Liver (tissue), 9 donors: ENCODE results near the gene NCS1. TPM values are rescaled to one million over a fixed set of nuclear protein-coding genes. Genes with fewer than 3 reads are reported as not detected.

Source experiments
- DNase-seq: peaks from one replicate; pipeline ENCODE4 v3.0.0-alpha.2; 2017; ENCODE audit warnings: low spot score
- H3K27ac ChIP-seq, 2 donors: one replicate each; pipeline ENCODE4 v1.7.0; 2013; ENCODE audit warnings: inconsistent platforms in 2 of 2, low read length in 2 of 2, control low read depth in 1 of 2, low read depth in 1 of 2, mild to moderate bottlenecking in 1 of 2
- H3K27me3 ChIP-seq, 4 donors: one replicate each; pipeline versions ENCODE4 v1.6.1 to v1.7.0; 2013; ENCODE audit warnings: low read length in 3 of 4, inconsistent platforms in 1 of 4, mild to moderate bottlenecking in 1 of 4, moderate library complexity in 1 of 4; ENCODE audit not compliant: control insufficient read depth in 4 of 4, insufficient read depth in 4 of 4
- H3K36me3 ChIP-seq, 4 donors: one replicate each; pipeline versions ENCODE4 v1.6.1 to v1.7.0; 2013; ENCODE audit warnings: low read length in 3 of 4, mild to moderate bottlenecking in 3 of 4, low read depth in 1 of 4, moderate library complexity in 1 of 4; ENCODE audit not compliant: control insufficient read depth in 4 of 4, insufficient read depth in 3 of 4
- H3K4me1 ChIP-seq, 4 donors: one replicate each; pipeline versions ENCODE4 v1.6.1 to v1.7.0; 2013; ENCODE audit warnings: low read length in 3 of 4, mild to moderate bottlenecking in 3 of 4, moderate library complexity in 1 of 4; ENCODE audit not compliant: control insufficient read depth in 4 of 4, insufficient read depth in 4 of 4
- H3K4me3 ChIP-seq, 3 donors: one replicate each; pipeline versions ENCODE4 v1.6.1 to v1.7.0; 2013; ENCODE audit warnings: low read length in 3 of 3, control low read depth in 1 of 3, low read depth in 1 of 3, mild to moderate bottlenecking in 1 of 3
- H3K9ac ChIP-seq, 2 donors: one replicate each; pipeline ENCODE4 v1.7.0; 2013; ENCODE audit warnings: low read length in 2 of 2, mild to moderate bottlenecking in 2 of 2, moderate library complexity in 2 of 2, control low read depth in 1 of 2, low read depth in 1 of 2
- H3K9me3 ChIP-seq, 4 donors: one replicate each; pipeline versions ENCODE4 v1.6.1 to v1.7.0; 2013; ENCODE audit warnings: low read length in 3 of 4; ENCODE audit not compliant: control insufficient read depth in 4 of 4
- ATF3 ChIP-seq: IDR thresholded peaks from 2 replicates; pipeline ENCODE4 v1.6.1; 2016; ENCODE audit warnings: antibody characterized with exemption
- CTCF ChIP-seq: fragments of 150-350 bp; IDR thresholded peaks from 2 replicates; pipeline ENCODE4 v1.5.1; 2017; ENCODE audit warnings: improper control_type of control experiment, low read depth, low read length; ENCODE audit not compliant: missing input control
- EGR1 ChIP-seq, 2 donors: IDR thresholded peaks; 2 replicates each; pipeline ENCODE4 v1.6.1; 2016 to 2018; ENCODE audit warnings: antibody characterized with exemption in 2 of 2, low read depth in 2 of 2
- GABPA ChIP-seq, 2 donors: IDR thresholded peaks in 1 of 2; conservative IDR thresholded peaks in 1 of 2; 2 replicates each; pipeline ENCODE4 v1.6.1; 2016; ENCODE audit warnings: antibody characterized with exemption in 2 of 2, mild to moderate bottlenecking in 1 of 2, moderate library complexity in 1 of 2
- HNF4A ChIP-seq, 2 donors: conservative IDR thresholded peaks; 2 replicates each; pipeline ENCODE4 v1.6.1; 2016; ENCODE audit warnings: antibody characterized with exemption in 2 of 2, mild to moderate bottlenecking in 2 of 2
- HNF4G ChIP-seq: IDR thresholded peaks from 2 replicates; pipeline ENCODE4 v1.6.1; 2016; ENCODE audit warnings: antibody characterized with exemption
- JUND ChIP-seq, 2 donors: IDR thresholded peaks; 2 replicates each; pipeline ENCODE4 v1.6.1; 2016; ENCODE audit warnings: antibody characterized with exemption in 2 of 2
- MAX ChIP-seq: IDR thresholded peaks from 2 replicates; pipeline ENCODE4 v1.6.1; 2016; ENCODE audit warnings: antibody characterized with exemption
- NR2F2 ChIP-seq: IDR thresholded peaks from 2 replicates; pipeline ENCODE4 v1.6.1; 2016; ENCODE audit warnings: antibody characterized with exemption
- RAD21 ChIP-seq, 2 donors: IDR thresholded peaks; 2 replicates each; pipeline ENCODE4 v1.6.1; 2016; ENCODE audit warnings: antibody characterized with exemption in 2 of 2, mild to moderate bottlenecking in 2 of 2
- SP1 ChIP-seq: IDR thresholded peaks from 2 replicates; pipeline ENCODE4 v1.6.1; 2018; ENCODE audit warnings: antibody characterized with exemption, mild to moderate bottlenecking
- TAF1 ChIP-seq: conservative IDR thresholded peaks from 2 replicates; pipeline ENCODE4 v1.6.1; 2016; ENCODE audit warnings: antibody characterized with exemption, mild to moderate bottlenecking
- ZBTB33 ChIP-seq: IDR thresholded peaks from 2 replicates; pipeline ENCODE4 v1.6.1; 2016; ENCODE audit warnings: antibody characterized with exemption
- WGBS: extraction: QIAGEN DNeasy Blood & Tissue Kit; methylation state at CpG from one replicate; pipeline ENCODE4 v1.1.7; 2013; 5-methylcytosine and 5-hydroxymethylcytosine counted together
- polyA plus RNA-seq, 2 donors: library from polyadenylated mRNA; stranded (reverse) in 1 of 2; unstranded in 1 of 2; fragments of 200-250 nt in 1 of 2; fragments of >200 nt in 1 of 2; fragmentation: Nextera tagmentation in 1 of 2; extraction: Ambion mirVana in 1 of 2; gene quantifications; one replicate each; pipeline versions ENCODE4 v1.2.1 to v1.2.3, GENCODE V29; 2013 to 2015
- total RNA-seq, 2 donors: library from RNA; depleted of rRNA; stranded (reverse); fragments of >200 nt; gene quantifications; one replicate each; pipeline ENCODE4 v1.2.3, GENCODE V29; 2014
- donor health status: healthy.
- donor health status: healthy.
- donor health status: healthy.
- donor health status: healthy.
- donor health status: healthy.

Gene NCS1
- total and polyA plus RNA-seq, 4 donors: 0.35 to 2.5 (median 1.2) TPM

- no peak for TF ChIP-seq HNF4G
- Histone ChIP-seq H3K4me1 (no peaks in the 10 kb centered on the region), H3K27ac (no peak overlapping the region), H3K27me3 (no peaks in the 10 kb centered on the region), H3K9me3 (no peaks in the 10 kb centered on the region), H3K4me3 (no peak overlapping the region), H3K9ac (no peak overlapping the region), H3K36me3 (no peaks in the 10 kb centered on the region)
- 92% methylated on average over 20 of the region's 20 CpGs for WGBS
- DNase-seq: no peak
Observed at GRCh38 chr9:130211548-130212226, 39.5 kb downstream of the NCS1 start.

DNA sequence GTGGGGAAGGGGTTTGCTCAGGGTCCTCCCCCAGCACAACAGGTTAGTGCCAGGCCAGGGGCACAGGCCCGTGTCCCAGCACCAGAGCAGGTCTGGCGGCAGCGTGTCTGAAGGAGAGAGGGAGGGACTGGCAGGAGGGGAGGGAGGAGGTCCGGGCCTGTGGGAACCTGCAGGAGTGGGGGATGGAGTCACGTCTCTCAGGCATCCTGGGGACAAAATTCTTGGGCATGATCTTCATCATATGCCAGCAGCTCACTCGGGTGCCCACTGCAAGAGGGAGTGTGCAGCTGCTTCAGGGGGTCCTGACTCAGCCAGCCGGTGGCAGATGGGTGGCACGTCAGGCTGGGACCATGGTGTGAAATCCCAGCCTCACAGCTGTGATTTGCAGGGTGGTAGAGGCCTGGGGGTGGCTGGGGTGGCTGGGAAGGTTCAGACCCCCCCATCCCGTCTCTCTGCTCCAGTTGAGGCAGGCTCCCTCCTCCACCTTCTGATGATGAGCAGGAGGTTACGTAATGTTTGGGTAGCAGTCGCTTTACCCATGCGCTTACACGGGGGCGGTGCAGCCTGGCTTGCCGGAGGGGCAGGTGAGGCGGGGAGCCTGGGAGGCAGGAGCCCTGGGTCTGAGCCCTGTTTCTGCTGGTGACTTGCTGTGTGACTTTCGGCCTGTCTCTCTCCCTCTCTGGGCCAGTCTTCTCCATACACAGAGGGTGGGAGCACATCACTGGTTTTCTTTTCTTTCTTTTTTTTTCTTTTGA lies 40.5 kb downstream of the NCS1 start:
- no peaks in the 10 kb centered on the region for H3K27me3 ChIP-seq
- H3K4me1 ChIP-seq: no peaks in the 10 kb centered on the region
- no peaks in the 10 kb centered on the region for H3K9me3 ChIP-seq
- H3K27ac ChIP-seq: no peak overlapping the region
- 71% methylated on average over 17 of the region's 17 CpGs for WGBS
- no peak for TF ChIP-seq HNF4A (conservative IDR thresholded peaks at IDR 0.05)
- no peak for TF ChIP-seq ZBTB33
- TF ChIP-seq MAX: no peak
- TF ChIP-seq ATF3: no peak
- no peak for TF ChIP-seq NR2F2
- no peak for TF ChIP-seq CTCF
- no peak for TF ChIP-seq EGR1 (IDR thresholded peaks at IDR 0.05; ENCODE audit: low read depth in 2 of 2)
- TF ChIP-seq GABPA (IDR thresholded peaks at IDR 0.05 in 1 of 2, conservative IDR thresholded peaks at IDR 0.05 in 1 of 2): no peak
- no peak for TF ChIP-seq RAD21 (IDR thresholded peaks at IDR 0.05)
- TF ChIP-seq HNF4G: no peak
- no peak for TF ChIP-seq SP1
- TF ChIP-seq JUND (IDR thresholded peaks at IDR 0.05): no peak
- no peak for TF ChIP-seq TAF1
- DNase-seq: no peak
- no peaks in the 10 kb centered on the region for H3K36me3 ChIP-seq
- no peak overlapping the region for H3K9ac ChIP-seq
- H3K4me3 ChIP-seq: no peak overlapping the region
